ENCODE results near the gene WNK1.

- TF ChIP-seq CTCF (IDR thresholded peaks at IDR 0.05), result no peak
- TF ChIP-seq POLR2A (IDR thresholded peaks at IDR 0.05), result no peak
These were observed 158.9 kb downstream of the WNK1 start for GRCh38 chr12:911191-911826.

All from vagina (tissue), 2 donors.